Esophagus muscularis mucosa (tissue), 4 donors: ENCODE measurements around the gene GGACT.

Source experiments
- CTCF ChIP-seq, 3 experiments: fragments of 200-600 bp in 2 of 3; fragments of 450-650 bp in 1 of 3; sonication (generic) in 2 of 3; IDR thresholded peaks; one replicate each; pipeline ENCODE4 v1.5.1; 2017 to 2019; ENCODE audit warnings: antibody characterized with exemption in 3 of 3, mild to moderate bottlenecking in 2 of 3, moderate library complexity in 1 of 3
- EP300 ChIP-seq: sonication (generic); formaldehyde crosslinking; IDR thresholded peaks from one replicate; pipeline ENCODE4 v1.6.1; 2017; ENCODE audit warnings: antibody characterized with exemption
- POLR2A ChIP-seq: fragments of 450-650 bp; IDR thresholded peaks from one replicate; pipeline ENCODE4 v1.6.1; 2017; ENCODE audit warnings: antibody characterized with exemption, moderate library complexity, mild to moderate bottlenecking, low read depth
- POLR2AphosphoS5 ChIP-seq, 2 donors: sonication (generic); formaldehyde crosslinking; IDR thresholded peaks; one replicate each; pipeline ENCODE4 v1.6.1; 2017; ENCODE audit warnings: antibody characterized with exemption in 2 of 2

GRCh38 chr13:100537951-100538462 lies 50.6 kb downstream of the GGACT start:
- TF ChIP-seq POLR2AphosphoS5 (IDR thresholded peaks at IDR 0.05) (no peak), CTCF (IDR thresholded peaks at IDR 0.05) (no peak), POLR2A (no peak), EP300 (no peak)
